Fibroblast of mammary gland (primary cell): Measurements from ENCODE around the gene STEAP1B.
A peak's percentile ranks its signal among the peaks of the same experiment; 100 is the strongest.

Experiments
- DNase-seq: peaks from one replicate; pipeline ENCODE4 v3.0.0-alpha.2; 2010; ENCODE audit warnings: low read depth
- H3K4me3 ChIP-seq: 2 replicates; pipeline ENCODE4 v1.5.1; 2011; ENCODE audit warnings: low read depth, mild to moderate bottlenecking, low read length, moderate library complexity; ENCODE audit not compliant: control insufficient read depth
- TF ChIP-seq, protein P1 (sequence below): conservative IDR thresholded peaks from 2 replicates; pipeline ENCODE4 v1.5.1; 2011; ENCODE audit warnings: low read depth, low read length, inconsistent platforms; ENCODE audit not compliant: control insufficient read depth, insufficient read depth

The STEAP1B gene

DNA sequence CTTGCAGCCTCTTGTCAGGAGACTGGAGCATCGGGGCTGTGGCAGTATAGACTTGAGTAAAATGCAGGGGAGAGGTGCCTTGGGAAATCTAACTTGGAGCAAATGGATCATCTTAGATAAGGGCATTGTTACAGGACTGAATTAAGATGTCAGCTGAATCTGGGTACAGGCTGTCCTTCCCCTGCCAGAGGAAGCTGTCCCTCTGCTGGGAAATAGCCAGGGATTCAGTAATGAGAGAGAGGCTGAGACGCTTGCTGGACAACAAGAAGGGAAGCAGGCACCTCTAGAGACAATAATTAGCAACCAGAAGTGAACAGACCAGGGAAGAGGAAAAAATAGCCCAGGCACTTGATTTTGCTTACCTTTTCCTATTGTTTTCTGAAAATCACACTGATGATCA is 122.3 kb downstream of the STEAP1B start:
- TF ChIP-seq, protein P1, sequence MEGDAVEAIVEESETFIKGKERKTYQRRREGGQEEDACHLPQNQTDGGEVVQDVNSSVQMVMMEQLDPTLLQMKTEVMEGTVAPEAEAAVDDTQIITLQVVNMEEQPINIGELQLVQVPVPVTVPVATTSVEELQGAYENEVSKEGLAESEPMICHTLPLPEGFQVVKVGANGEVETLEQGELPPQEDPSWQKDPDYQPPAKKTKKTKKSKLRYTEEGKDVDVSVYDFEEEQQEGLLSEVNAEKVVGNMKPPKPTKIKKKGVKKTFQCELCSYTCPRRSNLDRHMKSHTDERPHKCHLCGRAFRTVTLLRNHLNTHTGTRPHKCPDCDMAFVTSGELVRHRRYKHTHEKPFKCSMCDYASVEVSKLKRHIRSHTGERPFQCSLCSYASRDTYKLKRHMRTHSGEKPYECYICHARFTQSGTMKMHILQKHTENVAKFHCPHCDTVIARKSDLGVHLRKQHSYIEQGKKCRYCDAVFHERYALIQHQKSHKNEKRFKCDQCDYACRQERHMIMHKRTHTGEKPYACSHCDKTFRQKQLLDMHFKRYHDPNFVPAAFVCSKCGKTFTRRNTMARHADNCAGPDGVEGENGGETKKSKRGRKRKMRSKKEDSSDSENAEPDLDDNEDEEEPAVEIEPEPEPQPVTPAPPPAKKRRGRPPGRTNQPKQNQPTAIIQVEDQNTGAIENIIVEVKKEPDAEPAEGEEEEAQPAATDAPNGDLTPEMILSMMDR: no peak

DNA sequence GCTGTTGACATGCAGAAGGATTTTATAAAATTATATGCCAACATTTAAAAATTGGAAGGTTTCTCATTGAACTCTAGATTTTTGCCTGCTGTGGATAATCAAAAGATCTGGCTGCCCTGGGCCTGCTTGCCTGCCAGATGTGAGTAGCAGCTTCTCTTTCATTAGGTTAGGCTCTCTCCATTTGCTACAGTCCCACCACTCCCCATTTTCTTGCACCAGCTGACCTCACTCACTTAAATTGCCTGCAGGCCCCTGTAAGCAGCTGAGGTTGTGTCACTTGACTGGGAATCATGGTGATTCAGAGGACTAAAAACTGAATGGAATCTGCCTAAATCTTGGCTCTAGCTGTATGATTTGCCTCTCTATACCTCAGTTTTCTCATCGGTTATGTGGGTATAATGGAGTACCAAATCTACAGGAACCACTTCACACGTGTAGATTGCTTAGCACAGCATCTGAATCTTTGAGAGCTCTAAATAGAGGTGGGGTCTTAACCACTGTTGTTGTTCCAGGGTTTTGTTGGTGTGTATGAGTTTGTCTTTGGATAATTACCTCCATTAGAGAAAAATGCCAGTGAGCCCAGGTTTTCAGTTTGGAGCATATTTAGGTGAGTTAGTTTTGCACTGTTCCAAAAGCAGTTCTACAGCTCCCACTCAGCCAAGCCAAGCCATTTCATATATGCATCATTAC is 124.5 kb downstream of the STEAP1B start:
- DNase-seq: peak; percentile 16
- H3K4me3 ChIP-seq: no peak overlapping the region
- TF ChIP-seq, protein P1: no peak

More for the DNA sequence above, 122.3 kb downstream of the STEAP1B start:
- DNase-seq: no peak
- H3K4me3 ChIP-seq: no peak overlapping the region

DNA sequence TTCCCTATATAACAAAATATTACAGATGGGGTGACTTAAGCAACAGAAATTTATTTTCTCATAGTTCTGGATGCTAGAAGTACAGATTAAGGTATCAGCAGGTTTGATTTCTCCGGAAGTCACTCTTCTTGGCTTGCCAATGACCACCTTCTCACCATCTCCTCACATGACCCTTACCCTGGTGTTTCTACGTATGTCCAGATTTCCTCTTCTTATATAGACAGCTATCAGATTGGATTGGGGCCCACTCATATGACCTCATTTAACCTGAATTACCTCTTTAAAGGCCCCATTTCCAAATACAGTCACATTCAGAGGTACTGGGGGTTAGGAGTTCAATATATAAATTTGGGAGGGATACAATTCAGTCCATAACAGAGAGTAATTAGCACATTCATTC is 126.1 kb downstream of the STEAP1B start:
- H3K4me3 ChIP-seq: no peak overlapping the region

DNA sequence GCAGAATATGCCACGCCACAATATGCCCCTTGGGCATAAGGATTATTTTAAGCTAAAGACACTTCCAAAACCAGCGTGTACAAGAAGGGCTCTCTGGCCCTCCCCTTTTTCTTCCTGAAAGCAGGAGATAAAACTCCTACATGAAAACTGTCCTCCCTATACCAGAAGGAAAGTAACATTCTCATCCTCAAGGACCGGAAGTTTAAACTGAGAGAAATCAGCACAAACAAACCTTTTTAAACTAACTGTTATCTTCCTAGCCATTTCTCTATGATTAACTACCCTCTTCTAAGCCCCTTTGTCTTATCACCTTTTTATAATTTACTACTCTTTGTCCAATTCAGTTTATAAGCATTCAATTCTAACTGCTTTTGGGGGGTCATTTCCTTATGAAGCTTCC is 126.6 kb downstream of the STEAP1B start:
- TF ChIP-seq, protein P1: no peak
- H3K4me3 ChIP-seq: no peak overlapping the region
- no peak for DNase-seq

More for the DNA sequence above, 126.1 kb downstream of the STEAP1B start:
- DNase-seq: no peak
- TF ChIP-seq, protein P1: no peak

DNA sequence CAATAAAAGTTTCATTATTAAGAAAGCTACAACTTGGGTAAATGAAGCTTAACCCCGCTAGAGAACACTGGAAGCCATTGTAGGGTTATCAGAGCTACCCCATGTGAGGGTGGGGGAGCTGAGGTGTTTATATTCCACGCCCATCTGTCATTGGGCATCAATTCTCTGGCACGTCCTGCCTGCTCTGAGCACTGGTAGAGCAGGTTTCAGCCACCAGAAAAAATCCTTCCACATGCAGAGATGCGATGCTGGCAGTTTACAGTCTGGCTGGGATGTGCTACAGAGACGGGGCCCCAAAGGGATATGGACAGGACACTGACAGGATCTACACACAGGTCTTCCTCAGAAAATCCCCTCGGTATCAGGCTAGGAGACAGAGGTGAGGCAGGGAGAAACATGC is 127.1 kb downstream of the STEAP1B start:
- TF ChIP-seq, protein P1: no peak
- H3K4me3 ChIP-seq: no peak overlapping the region
- no peak for DNase-seq

DNA sequence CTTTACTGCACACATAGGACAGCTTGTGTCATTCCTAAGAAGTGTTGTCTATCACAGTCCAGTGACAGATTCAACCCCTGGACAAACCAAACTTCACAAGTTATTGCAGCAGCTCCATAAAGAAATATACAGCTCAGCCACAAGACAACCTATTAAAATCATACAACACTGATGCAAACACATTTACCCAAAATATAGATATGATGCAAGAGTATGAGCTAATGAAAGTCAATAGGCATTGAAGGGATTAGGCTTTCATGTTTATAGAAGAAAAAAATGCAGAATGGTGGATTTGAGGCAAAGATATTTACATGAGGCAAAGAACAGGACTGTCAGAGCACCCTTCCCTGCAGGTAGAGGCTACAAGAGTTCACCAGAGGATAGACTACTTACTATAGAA is 128.1 kb downstream of the STEAP1B start:
- TF ChIP-seq, protein P1: no peak
- no peak for DNase-seq

More for the DNA sequence above, 128.1 kb downstream of the STEAP1B start:
- H3K4me3 ChIP-seq: no peak overlapping the region
